Fibroblast of peridontal ligament (primary cell): ENCODE results near the gene OGA.

ENCODE experiments used
- DNase-seq: peaks from one replicate; pipeline ENCODE4 v3.0.0-alpha.2; 2010; ENCODE audit errors: extremely low read depth

OGA gene

GRCh38 chr10:101818119-101818871 is at the start of gene OGA:
Gene OGA (minus strand): TSS chr10:101818444. CDS start chr10:101818022, 422 bp downstream.
- peak; percentile 100 for DNase-seq

- DNase-seq = peak; percentile 36
These were observed 49.7 kb upstream of the OGA start for GRCh38 chr10:101867931-101868330.

GRCh38 chr10:101859530-101859929 is 41.3 kb upstream of the OGA start:
- no peak for DNase-seq

GRCh38 chr10:101858723-101859500 is 40.7 kb upstream of the OGA start:
- DNase-seq = no peak

- no peak for DNase-seq
These were observed 39.7 kb upstream of the OGA start for GRCh38 chr10:101857802-101858476.

GRCh38 chr10:101856626-101857025 is 38.4 kb upstream of the OGA start:
- peak; percentile 9 for DNase-seq

- peak; percentile 61 for DNase-seq
These were observed 33.3 kb upstream of the OGA start for GRCh38 chr10:101851411-101852116.

- DNase-seq = no peak
These were observed 32.5 kb upstream of the OGA start for GRCh38 chr10:101850749-101851148.

GRCh38 chr10:101848894-101849351 is 30.7 kb upstream of the OGA start:
- DNase-seq = peak; percentile 71

GRCh38 chr10:101848408-101848807 is 30.2 kb upstream of the OGA start:
- peak; percentile 38 for DNase-seq

GRCh38 chr10:101845893-101846292 is 27.6 kb upstream of the OGA start:
- DNase-seq = no peak

- no peak for DNase-seq
These were observed 25.1 kb upstream of the OGA start, which contains the start of gene KCNIP2 for GRCh38 chr10:101843032-101844021. Gene KCNIP2 (minus strand): TSS chr10:101843800. CDS start chr10:101843568, 232 bp downstream.

- no peak for DNase-seq
These were observed 23.6 kb upstream of the OGA start for GRCh38 chr10:101841826-101842225.

GRCh38 chr10:101840741-101841453 is 22.7 kb upstream of the OGA start:
- DNase-seq = peak; percentile 81

GRCh38 chr10:101840102-101840684 is 21.9 kb upstream of the OGA start:
- no peak for DNase-seq

GRCh38 chr10:101839416-101840063 is 21.3 kb upstream of the OGA start:
- no peak for DNase-seq

GRCh38 chr10:101839002-101839401 is 20.8 kb upstream of the OGA start:
- DNase-seq = no peak

- no peak for DNase-seq
These were observed 20.2 kb upstream of the OGA start for GRCh38 chr10:101838416-101838970.
